HEK293 (cell line): ENCODE measurements around the gene DAW1.

Source experiments
- CTCF ChIA-PET: fragments of 350-600 bp; formaldehyde crosslinking; extraction: SDS; loops from one replicate; lab custom pipeline; 2021; ENCODE audit warnings: antibody characterized with exemption; lab: Yijun Ruan, JAX
- POLR2A ChIA-PET: fragments of 300-600 bp; formaldehyde crosslinking; extraction: SDS; loops from one replicate; lab custom pipeline; 2020; ENCODE audit warnings: antibody characterized with exemption, inconsistent platforms; lab: Yijun Ruan, JAX
- H3K27ac ChIP-seq: fragments of 200-500 bp; sonication (Bioruptor generic); 2 replicates; pipeline ENCODE4 v1.5.1; 2014; ENCODE audit warnings: low read depth, low read length, control low read depth, inconsistent platforms; ENCODE audit errors: extremely low read depth
- H3K36me3 ChIP-seq, 2 experiments: fragments of 200-500 bp in 1 of 2; sonication (Bioruptor generic) in 1 of 2; 1 replicate in 1 of 2; 2 replicates in 1 of 2; pipeline ENCODE4 v1.5.1; 2014 to 2017; ENCODE audit warnings: inconsistent platforms in 2 of 2, low read length in 2 of 2; ENCODE audit not compliant: control insufficient read depth in 2 of 2, insufficient read depth in 1 of 2
- H3K4me1 ChIP-seq: fragments of 200-500 bp; sonication (Bioruptor generic); 2 replicates; pipeline ENCODE4 v1.5.1; 2014; ENCODE audit warnings: mild to moderate bottlenecking, low read length, inconsistent platforms; ENCODE audit not compliant: control insufficient read depth, insufficient read depth
- H3K4me3 ChIP-seq: 2 replicates; pipeline ENCODE4 v1.5.1; 2011; ENCODE audit warnings: low read depth, mild to moderate bottlenecking, control low read depth, low read length, moderate library complexity
- H3K9me3 ChIP-seq: fragments of 200-500 bp; sonication (Bioruptor generic); 2 replicates; pipeline ENCODE4 v1.5.1; 2014; ENCODE audit warnings: low read depth, low read length, inconsistent platforms; ENCODE audit not compliant: control insufficient read depth, insufficient read depth
- HIC1 ChIP-seq: fragments of 450-650 bp; formaldehyde crosslinking; IDR thresholded peaks from 2 replicates; pipeline ENCODE4 v1.5.1; 2016; ENCODE audit warnings: missing biosample characterization, missing genetic modification characterization
- IKZF3 ChIP-seq: fragments of 450-650 bp; IDR thresholded peaks from 2 replicates; pipeline ENCODE4 v1.5.0; 2018; ENCODE audit warnings: missing biosample characterization, mild to moderate bottlenecking, missing genetic modification characterization, moderate library complexity
- MEIS1 ChIP-seq: sonication (generic); formaldehyde crosslinking; IDR thresholded peaks from 2 replicates; pipeline ENCODE4 v1.8.1; 2022; ENCODE audit warnings: missing genetic modification reagents, mild to moderate bottlenecking, borderline replicate concordance
- SALL2 ChIP-seq: fragments of 450-650 bp; formaldehyde crosslinking; IDR thresholded peaks from 2 replicates; pipeline ENCODE4 v1.5.0; 2017; ENCODE audit warnings: missing biosample characterization, mild to moderate bottlenecking, missing genetic modification characterization, borderline replicate concordance
- SCRT2 ChIP-seq: fragments of 450-650 bp; formaldehyde crosslinking; IDR thresholded peaks from 2 replicates; pipeline ENCODE4 v1.5.1; 2016; ENCODE audit warnings: missing biosample characterization, missing genetic modification characterization
- ZBTB21 ChIP-seq: fragments of 450-650 bp; formaldehyde crosslinking; IDR thresholded peaks from 2 replicates; pipeline ENCODE4 v1.5.1; 2017; ENCODE audit warnings: missing biosample characterization, missing genetic modification characterization
- ZBTB44 ChIP-seq: fragments of 450-650 bp; IDR thresholded peaks from 2 replicates; pipeline ENCODE4 v1.5.1; 2018; ENCODE audit warnings: missing biosample characterization, mild to moderate bottlenecking, missing genetic modification characterization
- ZNF121 ChIP-seq: fragments of 450-650 bp; formaldehyde crosslinking; IDR thresholded peaks from 2 replicates; pipeline ENCODE4 v1.5.1; 2016; ENCODE audit warnings: missing biosample characterization, missing genetic modification characterization
- ZNF155 ChIP-seq: fragments of 450-650 bp; formaldehyde crosslinking; IDR thresholded peaks from 2 replicates; pipeline ENCODE4 v1.5.1; 2016; ENCODE audit warnings: missing biosample characterization, missing genetic modification characterization
- ZNF174 ChIP-seq: fragments of 450-650 bp; formaldehyde crosslinking; IDR thresholded peaks from 2 replicates; pipeline ENCODE4 v1.5.0; 2017; ENCODE audit warnings: missing biosample characterization, mild to moderate bottlenecking, missing genetic modification characterization
- ZNF184 ChIP-seq: fragments of 450-650 bp; IDR thresholded peaks from 2 replicates; pipeline ENCODE4 v1.5.1; 2018; ENCODE audit warnings: missing biosample characterization, mild to moderate bottlenecking, missing genetic modification characterization
- ZNF19 ChIP-seq: fragments of 450-650 bp; formaldehyde crosslinking; IDR thresholded peaks from 2 replicates; pipeline ENCODE4; 2016; ENCODE audit warnings: missing biosample characterization, missing genetic modification characterization, low read depth
- ZNF2 ChIP-seq: fragments of 450-650 bp; formaldehyde crosslinking; IDR thresholded peaks from 2 replicates; pipeline ENCODE4 v1.5.1; 2016; ENCODE audit warnings: missing biosample characterization, missing genetic modification characterization
- ZNF23 ChIP-seq: fragments of 450-650 bp; formaldehyde crosslinking; IDR thresholded peaks from 2 replicates; pipeline ENCODE4 v1.5.1; 2016; ENCODE audit warnings: missing biosample characterization, missing genetic modification characterization, borderline replicate concordance
- ZNF324 ChIP-seq: fragments of 450-650 bp; formaldehyde crosslinking; IDR thresholded peaks from 2 replicates; pipeline ENCODE4 v1.5.1; 2016; ENCODE audit warnings: missing biosample characterization, missing genetic modification characterization
- ZNF335 ChIP-seq: fragments of 450-650 bp; formaldehyde crosslinking; conservative IDR thresholded peaks from 2 replicates; pipeline ENCODE4 v1.5.1; 2016; ENCODE audit warnings: missing biosample characterization, missing genetic modification characterization
- ZNF510 ChIP-seq: fragments of 450-650 bp; formaldehyde crosslinking; IDR thresholded peaks from 2 replicates; pipeline ENCODE4 v1.5.1; 2018; ENCODE audit warnings: mild to moderate bottlenecking, missing genetic modification characterization, missing biosample characterization; ENCODE audit not compliant: insufficient replicate concordance
- ZNF514 ChIP-seq: fragments of 450-650 bp; formaldehyde crosslinking; IDR thresholded peaks from 2 replicates; pipeline ENCODE4 v1.5.1; 2016; ENCODE audit warnings: missing biosample characterization, missing genetic modification characterization
- ZNF529 ChIP-seq: fragments of 450-650 bp; formaldehyde crosslinking; IDR thresholded peaks from 2 replicates; pipeline ENCODE4 v1.5.1; 2017; ENCODE audit warnings: missing genetic modification characterization, missing biosample characterization; ENCODE audit not compliant: insufficient replicate concordance
- ZNF549 ChIP-seq: fragments of 450-650 bp; IDR thresholded peaks from 2 replicates; pipeline ENCODE4 v1.5.1; 2018; ENCODE audit warnings: missing biosample characterization, missing genetic modification characterization, mild to moderate bottlenecking, inconsistent platforms, moderate library complexity
- ZNF596 ChIP-seq: fragments of 450-650 bp; IDR thresholded peaks from 2 replicates; pipeline ENCODE4 v1.5.0; 2018; ENCODE audit warnings: missing biosample characterization, mild to moderate bottlenecking, missing genetic modification characterization, moderate library complexity
- ZNF600 ChIP-seq: fragments of 450-650 bp; formaldehyde crosslinking; IDR thresholded peaks from 2 replicates; pipeline ENCODE4 v1.5.1; 2016; ENCODE audit warnings: missing biosample characterization, missing genetic modification characterization
- ZNF621 ChIP-seq: fragments of 450-650 bp; formaldehyde crosslinking; IDR thresholded peaks from 2 replicates; pipeline ENCODE4 v1.5.1; 2017; ENCODE audit warnings: missing biosample characterization, missing genetic modification characterization
- TF ChIP-seq, protein P1 (sequence below): fragments of 450-650 bp; formaldehyde crosslinking; IDR thresholded peaks from 2 replicates; pipeline ENCODE4 v1.5.1; 2016; ENCODE audit warnings: missing biosample characterization, missing genetic modification characterization
- TF ChIP-seq, protein P2 (sequence below): fragments of 450-650 bp; formaldehyde crosslinking; IDR thresholded peaks from 2 replicates; pipeline ENCODE4; 2016; ENCODE audit warnings: missing biosample characterization, missing genetic modification characterization
- TF ChIP-seq, protein P3 (sequence below): fragments of 450-650 bp; formaldehyde crosslinking; IDR thresholded peaks from 2 replicates; pipeline ENCODE4 v1.5.1; 2016; ENCODE audit warnings: missing biosample characterization, missing genetic modification characterization, low read depth
- TF ChIP-seq, protein P4 (sequence below): fragments of 450-650 bp; IDR thresholded peaks from 2 replicates; pipeline ENCODE4 v1.5.1; 2018; ENCODE audit warnings: missing biosample characterization, missing genetic modification characterization

The DAW1 gene

GRCh38 chr2:227849906-227850305 is 21.5 kb upstream of the DAW1 start:
- TF ChIP-seq, protein P1, sequence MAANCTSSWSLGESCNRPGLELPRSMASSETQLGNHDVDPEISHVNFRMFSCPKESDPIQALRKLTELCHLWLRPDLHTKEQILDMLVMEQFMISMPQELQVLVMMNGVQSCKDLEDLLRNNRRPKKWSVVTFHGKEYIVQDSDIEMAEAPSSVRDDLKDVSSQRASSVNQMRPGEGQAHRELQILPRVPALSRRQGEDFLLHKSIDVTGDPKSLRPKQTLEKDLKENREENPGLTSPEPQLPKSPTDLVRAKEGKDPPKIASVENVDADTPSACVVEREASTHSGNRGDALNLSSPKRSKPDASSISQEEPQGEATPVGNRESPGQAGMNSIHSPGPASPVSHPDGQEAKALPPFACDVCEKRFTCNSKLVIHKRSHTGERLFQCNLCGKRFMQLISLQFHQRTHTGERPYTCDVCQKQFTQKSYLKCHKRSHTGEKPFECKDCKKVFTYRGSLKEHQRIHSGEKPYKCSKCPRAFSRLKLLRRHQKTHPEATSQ (tag by site-specific recombination), result no peak
- TF ChIP-seq IKZF3 (tag by site-specific recombination) (no peak), ZNF23 (tag by site-specific recombination) (no peak), MEIS1 (CRISPR knock-in tag) (no peak), ZNF514 (tag by site-specific recombination) (no peak), ZNF549 (no peak), ZNF600 (tag by site-specific recombination) (no peak), ZNF184 (tag by site-specific recombination) (no peak), HIC1 (tag by site-specific recombination) (no peak), ZNF174 (tag by site-specific recombination) (no peak), ZNF529 (tag by site-specific recombination) (no peak), ZNF155 (tag by site-specific recombination) (no peak), ZNF324 (tag by site-specific recombination) (no peak), SALL2 (tag by site-specific recombination) (no peak), ZNF121 (tag by site-specific recombination) (no peak), ZNF335 (tag by site-specific recombination) (no peak), ZNF2 (tag by site-specific recombination) (no peak)
- TF ChIP-seq, protein P2, sequence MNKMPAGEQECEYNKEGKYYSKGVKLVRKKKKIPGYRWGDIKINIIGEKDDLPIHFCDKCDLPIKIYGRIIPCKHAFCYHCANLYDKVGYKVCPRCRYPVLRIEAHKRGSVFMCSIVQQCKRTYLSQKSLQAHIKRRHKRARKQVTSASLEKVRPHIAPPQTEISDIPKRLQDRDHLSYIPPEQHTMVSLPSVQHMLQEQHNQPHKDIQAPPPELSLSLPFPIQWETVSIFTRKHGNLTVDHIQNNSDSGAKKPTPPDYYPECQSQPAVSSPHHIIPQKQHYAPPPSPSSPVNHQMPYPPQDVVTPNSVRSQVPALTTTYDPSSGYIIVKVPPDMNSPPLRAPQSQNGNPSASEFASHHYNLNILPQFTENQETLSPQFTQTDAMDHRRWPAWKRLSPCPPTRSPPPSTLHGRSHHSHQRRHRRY (tag by site-specific recombination), result no peak
- H3K4me3 ChIP-seq, result no peak overlapping the region
- H3K27ac ChIP-seq, result no peak overlapping the region
- peaks cover 3% of the 10 kb centered on the region; the same call in 1 of the 2 replicates for H3K4me1 ChIP-seq
- H3K9me3 ChIP-seq, result no peaks in the 10 kb centered on the region
- ChIA-PET CTCF (no interaction called here), POLR2A (no interaction called here)
- no peaks in the 10 kb centered on the region for H3K36me3 ChIP-seq

DNA sequence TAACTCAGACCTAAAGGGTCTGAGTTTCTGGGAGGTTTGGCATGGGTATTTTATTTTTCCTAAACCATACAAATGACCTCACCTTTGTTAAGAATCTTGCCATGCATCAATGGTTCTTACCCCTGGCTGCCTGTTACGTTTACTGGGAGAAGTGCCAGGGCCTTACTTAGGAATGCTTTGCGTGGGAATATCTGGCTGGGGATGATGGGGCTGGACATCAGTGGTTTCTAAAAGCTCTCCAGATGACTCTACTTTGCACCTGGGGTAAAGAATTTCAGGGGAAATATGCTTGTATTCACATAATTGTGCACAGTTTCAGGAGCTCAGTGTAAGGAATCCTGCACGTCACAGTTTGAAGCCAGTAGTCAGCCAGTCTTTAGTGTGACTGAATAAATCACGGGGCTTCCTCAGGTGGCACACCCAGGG is 18.2 kb upstream of the DAW1 start:
- Histone ChIP-seq H3K27ac (no peak overlapping the region; the same call in 1 of the 2 replicates), H3K4me1 (peaks cover 3% of the 10 kb centered on the region; the same call in 1 of the 2 replicates), H3K4me3 (no peak overlapping the region), H3K9me3 (no peaks in the 10 kb centered on the region), H3K36me3 (no peaks in the 10 kb centered on the region)
- POLR2A ChIA-PET, result interaction anchor here (1.2 kb wide), 1 partner anchor 35 kb away, joined by 5 read pairs; no protein-coding TSS in a partner anchor
- CTCF ChIA-PET, result interaction anchor here (0.7 to 1.5 kb wide), 3 partner anchors 14 to 447 kb away, joined by 3 to 6 read pairs (median 3); no protein-coding TSS in a partner anchor
- TF ChIP-seq ZNF621 (tag by site-specific recombination), result no peak
- 0 out of 2 replicates have a peak, but pooled peaks have one; percentile 49 for TF ChIP-seq SCRT2 (tag by site-specific recombination)
- TF ChIP-seq ZNF19 (tag by site-specific recombination), result no peak
- TF ChIP-seq ZBTB44 (tag by site-specific recombination), result peak; percentile 82
- 0 out of 2 replicates have a peak, but pooled peaks have one; percentile 15 for TF ChIP-seq ZBTB21
- TF ChIP-seq, protein P3, sequence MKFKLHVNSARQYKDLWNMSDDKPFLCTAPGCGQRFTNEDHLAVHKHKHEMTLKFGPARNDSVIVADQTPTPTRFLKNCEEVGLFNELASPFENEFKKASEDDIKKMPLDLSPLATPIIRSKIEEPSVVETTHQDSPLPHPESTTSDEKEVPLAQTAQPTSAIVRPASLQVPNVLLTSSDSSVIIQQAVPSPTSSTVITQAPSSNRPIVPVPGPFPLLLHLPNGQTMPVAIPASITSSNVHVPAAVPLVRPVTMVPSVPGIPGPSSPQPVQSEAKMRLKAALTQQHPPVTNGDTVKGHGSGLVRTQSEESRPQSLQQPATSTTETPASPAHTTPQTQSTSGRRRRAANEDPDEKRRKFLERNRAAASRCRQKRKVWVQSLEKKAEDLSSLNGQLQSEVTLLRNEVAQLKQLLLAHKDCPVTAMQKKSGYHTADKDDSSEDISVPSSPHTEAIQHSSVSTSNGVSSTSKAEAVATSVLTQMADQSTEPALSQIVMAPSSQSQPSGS, result peak; percentile 65
- TF ChIP-seq, protein P4, sequence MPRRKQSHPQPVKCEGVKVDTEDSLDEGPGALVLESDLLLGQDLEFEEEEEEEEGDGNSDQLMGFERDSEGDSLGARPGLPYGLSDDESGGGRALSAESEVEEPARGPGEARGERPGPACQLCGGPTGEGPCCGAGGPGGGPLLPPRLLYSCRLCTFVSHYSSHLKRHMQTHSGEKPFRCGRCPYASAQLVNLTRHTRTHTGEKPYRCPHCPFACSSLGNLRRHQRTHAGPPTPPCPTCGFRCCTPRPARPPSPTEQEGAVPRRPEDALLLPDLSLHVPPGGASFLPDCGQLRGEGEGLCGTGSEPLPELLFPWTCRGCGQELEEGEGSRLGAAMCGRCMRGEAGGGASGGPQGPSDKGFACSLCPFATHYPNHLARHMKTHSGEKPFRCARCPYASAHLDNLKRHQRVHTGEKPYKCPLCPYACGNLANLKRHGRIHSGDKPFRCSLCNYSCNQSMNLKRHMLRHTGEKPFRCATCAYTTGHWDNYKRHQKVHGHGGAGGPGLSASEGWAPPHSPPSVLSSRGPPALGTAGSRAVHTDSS (tag by site-specific recombination), result no peak
- no peak for TF ChIP-seq ZNF510 (tag by site-specific recombination)
- TF ChIP-seq ZNF596 (tag by site-specific recombination), result no peak
